Stimulated activated CD8-positive, alpha-beta memory T cell treated with anti-CD3 and anti-CD28 coated beads, Interleukin-15, amount 100 ng/mL, for 48 hours (primary cell): ENCODE data around the gene TBCEL.
"Not testable (repeated sequence)": the region's sequence is repeated elsewhere in the genome, so short reads cannot be mapped to it uniquely, and the experiment has no call there.

Source experiments
- DNase-seq, 2 donors: peaks; one replicate each; pipeline ENCODE4 v3.0.0-alpha.2; 2020; ENCODE audit warnings: low read depth in 2 of 2

Gene TBCEL

DNA sequence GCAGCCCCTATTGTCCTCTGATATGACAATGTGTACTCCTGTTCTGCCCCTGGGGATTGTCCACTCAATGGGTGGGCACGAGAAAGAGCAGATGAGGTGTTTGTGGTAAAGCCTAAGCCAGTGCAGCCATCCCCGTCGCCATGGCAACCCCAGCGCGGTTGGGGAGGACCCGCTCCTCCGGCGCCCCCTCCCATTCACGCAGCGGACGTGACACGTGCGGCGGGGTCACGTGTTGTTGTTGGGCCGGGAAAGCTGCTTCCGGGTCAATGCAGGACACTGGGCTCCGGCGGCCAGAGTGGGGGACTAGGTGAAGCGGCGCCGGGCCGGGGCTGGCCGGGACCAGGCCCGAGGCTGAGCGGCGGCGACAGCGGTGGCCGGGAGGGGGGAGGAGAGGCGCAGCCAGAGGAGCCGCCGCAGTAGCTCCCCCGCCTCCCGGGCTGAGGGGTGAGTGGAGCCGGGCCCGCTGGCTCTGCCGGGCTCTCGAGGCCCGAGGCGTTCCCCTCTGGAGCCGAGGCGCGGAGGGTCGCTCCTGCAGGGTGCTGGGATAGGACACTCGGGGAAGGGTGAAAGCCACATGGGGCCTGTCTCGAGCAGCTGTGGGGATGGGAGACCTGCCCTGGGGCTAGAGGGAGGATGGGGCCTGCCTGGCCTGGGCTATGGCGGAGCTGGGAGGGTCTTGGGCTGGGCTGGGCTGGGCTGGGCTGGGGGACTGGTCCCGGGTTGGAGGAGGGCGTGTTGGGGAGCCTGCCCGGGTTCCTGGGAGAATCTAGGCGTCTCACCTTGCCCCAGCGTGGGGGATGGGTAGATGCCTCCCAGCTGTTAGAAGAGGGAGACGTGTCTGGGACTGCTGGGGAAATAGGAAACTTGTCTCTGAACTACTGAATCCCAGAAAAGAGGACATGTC is at the start of gene TBCEL:
TSS of gene TBCEL (plus strand) at position 255 of the 904 bp plus-strand sequence. CDS start 21,589 bp downstream, outside the sequence.
- DNase-seq: peak; percentile 71 to 76

DNA sequence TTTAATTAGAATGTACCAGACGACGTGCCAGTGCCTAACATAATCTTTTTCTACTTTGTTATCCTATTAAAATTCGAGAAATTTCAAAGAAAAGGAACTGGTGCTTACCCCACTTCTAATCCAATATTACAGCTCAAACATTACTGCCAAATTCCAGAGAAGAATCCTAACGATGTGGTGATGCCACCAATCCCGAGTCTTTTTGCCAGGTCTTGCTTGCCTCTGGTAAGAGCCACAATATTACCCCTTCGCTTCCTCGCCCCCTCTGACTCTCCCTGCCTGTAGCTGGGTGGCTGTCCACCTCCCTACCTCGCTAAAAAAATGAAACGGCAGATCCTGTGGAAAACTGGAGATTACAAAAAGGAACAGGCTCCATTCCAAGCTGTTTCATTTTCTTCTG is 49.4 kb upstream of the TBCEL start:
- DNase-seq: no peak

- DNase-seq: no peak
Measured at GRCh38 chr11:120974965-120975364, 48.9 kb upstream of the TBCEL start.

DNA sequence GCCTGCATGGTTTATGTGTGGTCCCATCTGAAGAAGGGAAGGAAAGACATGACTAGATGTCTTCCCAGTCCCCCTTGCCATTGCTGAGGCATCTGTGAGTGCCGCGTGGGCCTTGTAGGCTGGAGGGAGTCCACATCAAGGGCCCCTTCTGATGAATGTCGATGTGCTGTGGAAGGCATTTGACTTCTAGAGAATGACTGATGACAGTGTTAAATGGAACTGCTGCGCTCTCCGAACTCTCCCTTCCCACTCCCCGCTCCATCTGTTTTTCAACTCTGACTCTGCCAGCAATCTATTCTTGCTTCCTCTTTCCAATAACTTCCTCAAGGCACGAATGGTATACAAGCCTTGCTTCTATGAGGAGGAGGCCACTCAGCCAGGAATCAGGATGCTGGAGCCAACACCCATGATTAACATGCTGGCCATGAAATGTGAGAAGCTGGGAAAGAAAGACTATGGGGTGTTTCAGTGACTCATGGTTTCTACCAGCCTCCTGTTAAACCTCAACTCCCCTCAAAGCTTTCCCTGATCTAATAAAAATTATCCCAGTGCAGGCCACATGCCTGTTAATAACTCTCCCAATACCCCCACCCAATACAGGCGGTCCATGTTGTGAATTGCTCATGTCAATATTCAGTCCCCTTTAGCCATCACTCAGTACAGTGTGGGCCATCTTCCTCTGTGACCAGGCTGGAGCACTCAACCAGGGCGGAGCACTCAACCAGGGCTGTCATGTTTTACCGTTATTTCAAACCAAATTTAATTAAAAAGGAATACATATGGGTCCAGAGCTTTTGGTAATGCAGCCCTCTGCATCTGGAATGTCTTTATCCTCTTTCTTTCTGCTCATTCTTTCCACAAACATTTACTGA is 46.4 kb upstream of the TBCEL start:
- DNase-seq: no peak

DNA sequence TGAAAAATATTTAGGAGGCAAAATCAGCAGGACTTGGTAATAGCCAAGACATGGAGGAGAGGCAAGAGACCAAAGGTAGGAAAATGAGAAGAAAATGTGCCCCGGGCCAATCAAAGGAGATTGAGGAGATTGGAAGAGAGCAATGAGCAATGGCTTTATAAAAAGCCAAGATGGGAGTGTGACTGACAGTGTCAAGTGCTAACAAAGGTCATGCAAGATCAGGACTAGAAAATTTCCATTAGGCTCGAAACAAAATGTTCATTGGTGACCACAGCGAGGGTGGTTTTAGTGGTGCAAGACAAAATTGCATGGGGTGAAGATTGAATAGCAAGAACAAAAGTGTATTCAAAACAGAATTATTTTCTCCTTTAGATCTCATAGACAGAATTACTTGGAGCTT is 45.2 kb upstream of the TBCEL start:
- DNase-seq: no peak

DNA sequence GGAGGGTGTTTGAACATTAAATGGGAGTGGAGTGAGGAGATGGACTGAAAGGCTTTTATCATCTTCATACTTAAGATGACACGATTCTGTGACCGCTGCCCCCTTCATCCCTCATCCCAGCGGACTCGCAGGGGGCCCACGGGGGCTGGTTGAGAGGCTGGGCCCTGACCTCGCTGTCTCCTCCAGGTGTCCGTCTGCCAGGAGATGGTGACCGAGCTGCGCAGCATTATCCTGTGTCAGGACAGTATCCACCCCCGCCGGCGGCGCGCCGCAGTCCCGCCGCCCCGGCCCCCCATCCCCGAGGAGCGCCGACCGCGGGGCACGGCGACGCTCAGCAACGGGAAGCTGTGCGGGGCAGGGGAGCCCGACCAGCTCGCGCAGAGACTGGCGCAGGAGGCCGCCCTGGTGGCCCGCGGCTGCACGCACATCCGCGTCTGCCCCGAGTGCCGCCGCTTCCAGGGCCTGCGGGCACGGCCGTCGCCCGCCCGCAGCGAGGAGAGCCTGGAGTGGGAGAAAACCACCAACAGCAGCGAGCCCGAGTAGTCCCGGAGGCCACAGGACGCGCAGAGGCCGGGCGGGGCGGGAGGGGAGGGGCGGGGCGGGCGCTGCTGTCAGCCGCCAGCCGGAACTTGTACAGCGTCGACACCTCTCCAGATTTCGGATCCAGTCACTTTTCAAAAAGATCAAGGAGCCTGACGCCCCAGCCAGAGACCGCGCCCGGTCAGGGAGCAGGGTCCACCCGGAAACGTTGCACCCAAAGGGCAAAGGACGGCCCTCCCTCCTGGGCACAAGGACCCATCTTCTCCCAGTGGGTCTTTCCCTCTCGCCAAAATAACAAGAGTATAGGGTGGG is 38.0 kb upstream of the TBCEL start:
- DNase-seq: peak in 1 of 2 donors; percentile 10

- no peak for DNase-seq
Measured at GRCh38 chr11:120988603-120989002, 35.3 kb upstream of the TBCEL start.

- no peak for DNase-seq
Measured at GRCh38 chr11:120991830-120992686, 31.8 kb upstream of the TBCEL start.

DNA sequence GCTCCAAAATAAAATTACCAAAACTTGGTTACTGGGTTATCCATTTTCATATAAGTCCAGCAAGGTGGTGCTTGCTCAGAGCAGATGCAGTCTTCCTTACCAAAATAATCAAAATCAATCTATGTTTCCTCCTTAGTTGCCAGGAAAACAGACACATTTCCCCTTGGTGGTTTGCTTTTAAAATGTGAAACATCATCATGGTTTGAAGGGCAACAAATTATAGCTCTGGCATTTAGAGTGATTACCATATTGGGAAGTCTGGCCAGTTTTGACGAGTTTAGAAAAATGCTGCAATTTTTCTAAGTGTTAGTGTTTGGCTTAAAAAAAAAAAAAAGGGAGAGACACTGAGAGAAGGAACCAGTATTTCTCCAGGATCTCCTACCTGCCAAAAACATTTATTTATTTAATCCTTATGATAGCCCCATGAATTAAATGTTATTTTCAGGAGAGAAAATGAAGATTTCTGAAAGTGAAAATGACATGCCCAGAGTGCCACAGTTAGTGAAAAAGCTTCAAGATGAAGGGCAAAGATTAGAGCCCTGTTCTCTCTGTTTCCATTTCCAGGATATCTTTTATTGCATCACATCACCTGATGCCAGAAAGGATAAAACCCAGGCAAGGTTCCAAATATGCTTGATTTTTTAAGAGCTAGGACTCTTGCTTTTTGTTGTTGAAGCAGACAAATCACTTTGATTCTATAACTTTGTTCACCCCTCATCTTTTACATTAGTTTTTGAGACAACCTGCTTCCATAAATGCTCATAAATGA is 29.6 kb upstream of the TBCEL start:
- no peak for DNase-seq

- DNase-seq: no peak
Measured at GRCh38 chr11:120995184-120995583, 28.7 kb upstream of the TBCEL start.

GRCh38 chr11:120996973-120997372 is 26.9 kb upstream of the TBCEL start:
- no peak for DNase-seq

DNA sequence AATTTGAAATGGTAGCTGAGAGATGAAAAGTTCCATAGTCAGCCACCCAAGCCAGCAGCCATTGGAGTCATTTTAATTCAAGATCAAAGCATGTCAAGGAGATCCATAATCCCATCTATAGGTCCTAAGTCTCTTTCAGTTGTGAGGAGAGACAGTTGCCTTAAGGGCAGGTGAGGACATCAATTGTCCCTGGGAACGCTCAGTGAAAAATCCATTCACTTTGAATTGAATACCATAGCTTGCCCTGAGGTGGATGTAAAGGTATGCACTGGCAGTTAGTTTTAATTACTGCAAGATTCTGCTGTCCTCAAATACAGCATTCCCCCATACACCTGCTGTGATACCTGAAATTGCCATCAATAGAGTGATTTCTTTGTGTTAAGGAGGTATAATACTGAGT is 25.3 kb upstream of the TBCEL start:
- DNase-seq: no peak

DNA sequence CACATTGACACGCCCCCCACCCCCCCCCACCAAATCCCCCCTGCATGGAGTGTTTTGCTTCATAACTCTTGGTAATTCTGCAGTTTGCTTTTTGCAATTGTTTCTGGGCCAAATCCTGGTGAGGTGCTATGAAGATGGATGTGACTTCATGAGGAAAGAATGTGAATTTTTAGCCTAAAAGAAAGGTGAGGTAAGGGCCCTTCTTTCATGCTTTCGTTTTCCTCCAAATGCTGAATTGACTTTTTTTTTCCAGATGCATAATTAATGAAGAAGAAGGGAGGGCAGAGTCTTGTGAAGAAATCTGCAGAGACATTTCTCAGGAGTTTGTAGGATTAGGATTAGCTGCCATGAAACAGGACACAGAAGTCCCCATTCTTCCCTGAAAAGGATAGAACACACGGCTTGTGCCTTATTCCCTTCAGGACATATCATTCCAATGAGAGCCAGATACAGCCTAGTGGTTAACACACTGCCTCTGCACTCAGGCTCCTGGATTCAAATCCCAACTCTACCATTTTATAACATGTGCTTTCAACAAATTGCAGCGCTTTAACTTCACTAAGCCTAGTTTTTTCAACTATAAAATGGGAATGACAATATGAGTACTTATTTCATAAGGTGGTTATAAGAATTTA is 19.6 kb upstream of the TBCEL start:
- DNase-seq: no peak

- no peak for DNase-seq
Measured at GRCh38 chr11:121006922-121007321, 17.0 kb upstream of the TBCEL start.

DNA sequence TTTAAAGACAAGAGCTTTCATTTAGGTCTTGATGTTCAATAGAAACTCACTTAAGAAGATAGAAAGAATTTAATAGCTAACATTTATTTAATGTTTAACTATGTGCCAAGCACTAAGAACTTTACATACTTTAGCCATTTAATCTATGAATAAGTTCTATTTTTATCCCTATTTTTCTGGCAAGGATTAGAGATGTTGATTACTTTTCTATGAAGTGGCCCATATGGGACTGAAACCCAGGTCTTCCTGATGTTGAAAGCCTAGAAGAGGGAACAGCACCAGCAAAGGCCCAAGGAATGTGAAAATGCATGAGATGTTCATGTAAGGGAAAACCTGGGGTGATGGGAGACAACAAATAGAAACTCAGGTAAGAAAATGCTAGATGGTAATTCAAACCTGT is 15.4 kb upstream of the TBCEL start:
- DNase-seq: no peak

- DNase-seq: no peak
Measured at GRCh38 chr11:121012091-121012490, 11.8 kb upstream of the TBCEL start.

- DNase-seq: no peak
Measured at GRCh38 chr11:121018746-121019145, 5.2 kb upstream of the TBCEL start.

DNA sequence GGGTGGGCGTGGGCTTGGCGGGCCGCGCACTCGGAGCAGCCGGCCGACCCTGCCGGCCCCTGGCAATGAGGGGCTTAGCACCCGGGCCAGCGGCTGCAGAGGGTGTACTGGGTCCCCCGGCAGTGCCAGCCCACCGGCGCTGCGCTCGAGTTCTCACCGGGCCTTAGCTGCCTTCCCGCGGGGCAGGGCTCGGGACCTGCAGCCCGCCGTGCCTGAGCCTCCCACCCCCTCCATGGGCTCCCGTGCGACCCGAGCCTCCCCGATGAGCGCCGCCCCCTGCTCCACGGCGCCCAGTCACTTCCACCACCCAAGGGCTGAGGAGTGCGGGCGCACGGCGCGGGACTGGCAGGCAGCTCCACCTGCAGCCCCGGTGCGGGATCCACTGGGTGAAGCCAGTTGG is 2.2 kb upstream of the TBCEL start:
- DNase-seq: not testable (repeated sequence)

GRCh38 chr11:121024989-121025388 is 1.1 kb downstream of the TBCEL start:
- no peak for DNase-seq

DNA sequence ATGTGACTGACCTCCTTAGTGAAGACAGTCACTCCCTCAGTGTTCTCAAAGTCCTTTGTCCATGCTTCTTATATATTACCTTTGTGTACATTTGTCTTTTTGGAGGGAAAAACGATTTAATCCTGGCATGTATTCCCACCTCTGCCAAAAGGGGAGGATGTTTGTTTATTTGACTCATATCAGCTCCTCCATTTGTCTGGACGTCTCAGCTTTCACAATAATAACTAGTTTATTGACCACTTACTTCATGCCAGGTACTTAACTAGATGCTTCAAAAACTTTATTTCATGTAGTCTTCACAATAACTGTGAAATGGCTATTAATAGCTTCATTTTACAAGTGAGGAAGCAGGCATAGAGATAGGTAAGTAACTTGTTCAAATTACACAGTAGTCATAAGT is 5.3 kb downstream of the TBCEL start:
- DNase-seq: no peak
